ENCODE results near the gene IGIP. TPM values are rescaled to one million over a fixed set of nuclear protein-coding genes. Genes with fewer than 3 reads are reported as not detected.

IGIP gene
- total RNA-seq, 1 donor from 2014 or later = 2.4 TPM

GRCh38 chr5:140109018-140109758 is 16.5 kb upstream of the IGIP start:
- no peaks in the 10 kb centered on the region for H3K9me3 Mint-ChIP-seq (ENCODE audit: unreplicated experiment)
- peaks cover 36% of the 10 kb centered on the region for H3K4me1 ChIP-seq (ENCODE audit: insufficient read depth, low read length)
- H3K4me1 Mint-ChIP-seq (ENCODE audit: low read depth, unreplicated experiment) = peaks cover 24% of the 10 kb centered on the region
- H3K4me3 ChIP-seq (ENCODE audit: insufficient read depth, low read depth, low read length) = peak overlapping the region; percentile 61
- no peaks in the 10 kb centered on the region for H3K9me3 ChIP-seq (ENCODE audit: insufficient read depth, low read depth, low read length)
- peaks cover 46% of the 10 kb centered on the region for H4K20me1 ChIP-seq (ENCODE audit: insufficient read depth, low read length)
- no peak for FAIRE-seq
- no peak overlapping the region for H3K27ac Mint-ChIP-seq (ENCODE audit: unreplicated experiment)
- peak; percentile 36 for TF ChIP-seq EZH2 (IDR thresholded peaks at IDR 0.05; ENCODE audit: insufficient read depth, low read length)
- TF ChIP-seq CTCF (IDR thresholded peaks at IDR 0.05; ENCODE audit: insufficient read depth, low read depth, low read length) = no peak
- peak overlapping the region; percentile 83 for H3K9ac ChIP-seq (ENCODE audit: low read length)
- no peaks in the 10 kb centered on the region for H3K36me3 ChIP-seq (ENCODE audit: insufficient read depth, low read length)
- H3K79me2 ChIP-seq (ENCODE audit: insufficient read depth, low read length) = peaks cover 39% of the 10 kb centered on the region
- H3K4me3 Mint-ChIP-seq (ENCODE audit: unreplicated experiment) = peak overlapping the region; percentile 95
- no peak for DNase-seq (ENCODE audit: low read depth)
- peaks cover 51% of the 10 kb centered on the region for H3K27me3 Mint-ChIP-seq (ENCODE audit: low read depth, unreplicated experiment)
- H3K4me2 ChIP-seq (ENCODE audit: low read length) = peak overlapping the region; percentile 91
- peaks cover 55% of the 10 kb centered on the region for H3K27me3 ChIP-seq (ENCODE audit: insufficient read depth, low read length)
- no peak overlapping the region for H2AFZ ChIP-seq (ENCODE audit: low read depth, low read length)
- no peak overlapping the region for H3K27ac ChIP-seq (ENCODE audit: low read depth, low read length)
- H3K36me3 Mint-ChIP-seq (ENCODE audit: low read depth, unreplicated experiment) = no peaks in the 10 kb centered on the region

- H3K79me2 ChIP-seq (ENCODE audit: insufficient read depth, low read length) = peaks cover 44% of the 10 kb centered on the region
Measured at GRCh38 chr5:140109759-140110645, 15.7 kb upstream of the IGIP start.

More at GRCh38 chr5:140109759-140110645, 15.7 kb upstream of the IGIP start:
- no peak overlapping the region for H3K27ac Mint-ChIP-seq (ENCODE audit: unreplicated experiment)
- H3K4me1 ChIP-seq (ENCODE audit: insufficient read depth, low read length) = peaks cover 36% of the 10 kb centered on the region
- H3K27me3 Mint-ChIP-seq (ENCODE audit: low read depth, unreplicated experiment) = peaks cover 42% of the 10 kb centered on the region
- peaks cover 24% of the 10 kb centered on the region for H3K4me1 Mint-ChIP-seq (ENCODE audit: low read depth, unreplicated experiment)
- H3K27ac ChIP-seq (ENCODE audit: low read depth, low read length) = no peak overlapping the region
- peak; percentile 16 for TF ChIP-seq EZH2 (IDR thresholded peaks at IDR 0.05; ENCODE audit: insufficient read depth, low read length)
- no peak for TF ChIP-seq CTCF (IDR thresholded peaks at IDR 0.05; ENCODE audit: insufficient read depth, low read depth, low read length)
- H3K9me3 Mint-ChIP-seq (ENCODE audit: unreplicated experiment) = no peaks in the 10 kb centered on the region
- peak overlapping the region; percentile 95 for H3K4me3 Mint-ChIP-seq (ENCODE audit: unreplicated experiment)
- H3K27me3 ChIP-seq (ENCODE audit: insufficient read depth, low read length) = peaks cover 49% of the 10 kb centered on the region
- H3K36me3 ChIP-seq (ENCODE audit: insufficient read depth, low read length) = no peaks in the 10 kb centered on the region
- H3K9ac ChIP-seq (ENCODE audit: low read length) = no peak overlapping the region
- no peak for DNase-seq (ENCODE audit: low read depth)
- no peak overlapping the region for H3K4me3 ChIP-seq (ENCODE audit: insufficient read depth, low read depth, low read length)
- H3K36me3 Mint-ChIP-seq (ENCODE audit: low read depth, unreplicated experiment) = no peaks in the 10 kb centered on the region
- H4K20me1 ChIP-seq (ENCODE audit: insufficient read depth, low read length) = peaks cover 52% of the 10 kb centered on the region
- no peaks in the 10 kb centered on the region for H3K9me3 ChIP-seq (ENCODE audit: insufficient read depth, low read depth, low read length)
- H3K4me2 ChIP-seq (ENCODE audit: low read length) = peak overlapping the region; percentile 91
- FAIRE-seq = no peak
- no peak overlapping the region for H2AFZ ChIP-seq (ENCODE audit: low read depth, low read length)

Data from astrocyte (in vitro differentiated cells and primary cell).